H4 (cell line): ENCODE data around the gene ZWILCH. TPM values are rescaled to one million over a fixed set of nuclear protein-coding genes. Genes with fewer than 3 reads are reported as not detected.
"Not testable (repeated sequence)": the region's sequence is repeated elsewhere in the genome, so short reads cannot be mapped to it uniquely, and the experiment has no call there.

Experiments
- DNase-seq: peaks from one replicate; pipeline ENCODE4 v3.0.0-alpha.2; 2015; ENCODE audit warnings: low spot score
- total RNA-seq: library from RNA; depleted of rRNA; stranded (reverse); fragments of >200 nt; shearing (Covaris generic); gene quantifications from 2 replicates; pipeline ENCODE4 v1.2.3, GENCODE V29; 2014; rRNA removed

Gene ZWILCH
- 23.7 and 30.9 TPM in 2 replicates for total RNA-seq

- peak; percentile 84 for DNase-seq
These were observed at the start of gene ZWILCH, which contains the start of gene RPL4 for GRCh38 chr15:66504563-66505429. Gene ZWILCH (plus strand): TSS chr15:66505326. CDS start chr15:66505339, 13 bp downstream. Gene RPL4 (minus strand): TSS chr15:66504855. CDS start chr15:66504790, 65 bp downstream.

- no peak for DNase-seq
These were observed 48.9 kb upstream of the ZWILCH start for GRCh38 chr15:66456211-66456610.

GRCh38 chr15:66459818-66460615 lies 45.1 kb upstream of the ZWILCH start:
- DNase-seq, result peak; percentile 19

GRCh38 chr15:66461294-66461693 lies 43.8 kb upstream of the ZWILCH start:
- not testable (repeated sequence) for DNase-seq

- DNase-seq, result no peak
These were observed 43.2 kb upstream of the ZWILCH start for GRCh38 chr15:66461917-66462316.

GRCh38 chr15:66462627-66463026 lies 42.5 kb upstream of the ZWILCH start:
- DNase-seq, result no peak

- not testable (repeated sequence) for DNase-seq
These were observed 39.8 kb upstream of the ZWILCH start for GRCh38 chr15:66465294-66465693.

- DNase-seq, result not testable (repeated sequence)
These were observed 37.7 kb upstream of the ZWILCH start for GRCh38 chr15:66467162-66468040.

- not testable (repeated sequence) for DNase-seq
These were observed 34.3 kb upstream of the ZWILCH start for GRCh38 chr15:66470825-66471224.

- DNase-seq, result no peak
These were observed 32.7 kb upstream of the ZWILCH start for GRCh38 chr15:66472176-66472999.

GRCh38 chr15:66474135-66474534 lies 31.0 kb upstream of the ZWILCH start:
- no peak for DNase-seq

- DNase-seq, result no peak
These were observed 30.2 kb upstream of the ZWILCH start for GRCh38 chr15:66474963-66475362.

- DNase-seq, result no peak
These were observed 28.6 kb upstream of the ZWILCH start for GRCh38 chr15:66476535-66476934.

- no peak for DNase-seq
These were observed 28.1 kb upstream of the ZWILCH start for GRCh38 chr15:66477011-66477410.

- DNase-seq, result no peak
These were observed 24.9 kb upstream of the ZWILCH start for GRCh38 chr15:66480267-66480666.

GRCh38 chr15:66481107-66481856 lies 23.8 kb upstream of the ZWILCH start:
- DNase-seq, result no peak

- no peak for DNase-seq
These were observed 22.6 kb upstream of the ZWILCH start for GRCh38 chr15:66482539-66482938.

- DNase-seq, result peak; percentile 62
These were observed 22.0 kb upstream of the ZWILCH start for GRCh38 chr15:66483131-66483566.

GRCh38 chr15:66484539-66485112 lies 20.5 kb upstream of the ZWILCH start:
- no peak for DNase-seq
